HCT116 (cell line): ENCODE measurements around the gene BLOC1S6.

Experiments
- ELF1 ChIP-seq: IDR thresholded peaks from 2 replicates; pipeline ENCODE4 v1.6.1; 2012; ENCODE audit warnings: low read depth, borderline replicate concordance
- EZH2 ChIP-seq: fragments of 200-600 bp; sonication (generic); IDR thresholded peaks from 2 replicates; pipeline ENCODE4 v1.6.1; 2017; ENCODE audit warnings: antibody characterized with exemption, mixed run types
- FOSL1 ChIP-seq: IDR thresholded peaks from 2 replicates; pipeline ENCODE4 v1.6.1; 2012; ENCODE audit warnings: low read depth
- POLR2A ChIP-seq: IDR thresholded peaks from 2 replicates; pipeline ENCODE4 v1.7.0; 2011; ENCODE audit warnings: borderline replicate concordance; ENCODE audit not compliant: insufficient read depth, insufficient read length; ENCODE audit errors: extremely low read depth
- POLR2AphosphoS5 ChIP-seq: IDR thresholded peaks from 2 replicates; pipeline ENCODE4 v1.6.1; 2011; ENCODE audit warnings: mild to moderate bottlenecking, low read depth, low read length, moderate library complexity
- SIN3A ChIP-seq: IDR thresholded peaks from 2 replicates; pipeline ENCODE4 v1.6.1; 2012; ENCODE audit warnings: low read depth
- SRF ChIP-seq: IDR thresholded peaks from 2 replicates; pipeline ENCODE4 v1.6.1; 2012; ENCODE audit warnings: low read depth
- YY1 ChIP-seq: IDR thresholded peaks from 2 replicates; pipeline ENCODE4 v1.6.1; 2011; ENCODE audit warnings: low read length, low read depth, moderate library complexity, mild to moderate bottlenecking; ENCODE audit not compliant: insufficient replicate concordance; ENCODE audit errors: extremely low read depth
- ZNF274 ChIP-seq: fragments of 200-500 bp; sonication (Bioruptor generic); IDR thresholded peaks from 2 replicates; pipeline ENCODE4 v1.6.1; 2014; ENCODE audit warnings: mild to moderate bottlenecking, low read depth, low read length, inconsistent platforms
- TF ChIP-seq, protein P1 (sequence below), 3 experiments: fragments of 200-600 bp in 1 of 3; sonication (generic) in 1 of 3; IDR thresholded peaks in 2 of 3; conservative IDR thresholded peaks in 1 of 3; 2 replicates each; pipeline ENCODE4 v1.5.1; 2012 to 2017; ENCODE audit warnings: low read depth in 2 of 3, low read length in 2 of 3, antibody characterized with exemption in 1 of 3, borderline replicate concordance in 1 of 3, control low read depth in 1 of 3, mild to moderate bottlenecking in 1 of 3, mixed read lengths in 1 of 3, mixed run types in 1 of 3, moderate library complexity in 1 of 3; ENCODE audit not compliant: insufficient read depth in 1 of 3
- TF ChIP-seq, protein P2 (sequence below): IDR thresholded peaks from 2 replicates; pipeline ENCODE4 v1.6.1; 2012

DNA sequence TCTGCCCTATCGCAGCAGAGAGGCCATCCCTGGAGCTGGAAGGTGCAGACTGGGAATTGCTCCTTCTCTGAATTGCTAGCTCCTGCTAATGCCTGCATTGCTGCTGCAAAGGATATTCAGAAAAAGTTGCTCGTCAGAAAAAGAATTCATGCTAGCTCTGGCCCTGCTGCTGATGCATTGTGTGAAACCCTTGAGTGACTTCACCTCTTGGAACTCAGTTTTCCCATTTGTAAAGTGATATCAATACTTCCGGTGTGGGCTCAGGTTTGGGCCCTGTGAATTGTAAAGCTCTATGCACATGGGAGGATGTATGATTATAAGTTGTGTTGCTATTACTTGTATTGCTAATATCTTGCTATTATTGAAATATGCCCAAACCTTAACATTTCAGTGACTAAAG is 59.0 kb downstream of the BLOC1S6 start:
- TF ChIP-seq, protein P1, sequence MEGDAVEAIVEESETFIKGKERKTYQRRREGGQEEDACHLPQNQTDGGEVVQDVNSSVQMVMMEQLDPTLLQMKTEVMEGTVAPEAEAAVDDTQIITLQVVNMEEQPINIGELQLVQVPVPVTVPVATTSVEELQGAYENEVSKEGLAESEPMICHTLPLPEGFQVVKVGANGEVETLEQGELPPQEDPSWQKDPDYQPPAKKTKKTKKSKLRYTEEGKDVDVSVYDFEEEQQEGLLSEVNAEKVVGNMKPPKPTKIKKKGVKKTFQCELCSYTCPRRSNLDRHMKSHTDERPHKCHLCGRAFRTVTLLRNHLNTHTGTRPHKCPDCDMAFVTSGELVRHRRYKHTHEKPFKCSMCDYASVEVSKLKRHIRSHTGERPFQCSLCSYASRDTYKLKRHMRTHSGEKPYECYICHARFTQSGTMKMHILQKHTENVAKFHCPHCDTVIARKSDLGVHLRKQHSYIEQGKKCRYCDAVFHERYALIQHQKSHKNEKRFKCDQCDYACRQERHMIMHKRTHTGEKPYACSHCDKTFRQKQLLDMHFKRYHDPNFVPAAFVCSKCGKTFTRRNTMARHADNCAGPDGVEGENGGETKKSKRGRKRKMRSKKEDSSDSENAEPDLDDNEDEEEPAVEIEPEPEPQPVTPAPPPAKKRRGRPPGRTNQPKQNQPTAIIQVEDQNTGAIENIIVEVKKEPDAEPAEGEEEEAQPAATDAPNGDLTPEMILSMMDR (IDR thresholded peaks at IDR 0.05 in 2 of 3, conservative IDR thresholded peaks at IDR 0.05 in 1 of 3; ENCODE audit: borderline replicate concordance in 1 of 3, insufficient read depth in 1 of 3, low read depth in 2 of 3, low read length in 2 of 3), result no peak
- TF ChIP-seq SIN3A (no peak), EZH2 (no peak), ZNF274 (no peak), POLR2AphosphoS5 (no peak), ELF1 (no peak), YY1 (no peak), SRF (no peak), POLR2A (no peak), FOSL1 (no peak)
- TF ChIP-seq, protein P2, sequence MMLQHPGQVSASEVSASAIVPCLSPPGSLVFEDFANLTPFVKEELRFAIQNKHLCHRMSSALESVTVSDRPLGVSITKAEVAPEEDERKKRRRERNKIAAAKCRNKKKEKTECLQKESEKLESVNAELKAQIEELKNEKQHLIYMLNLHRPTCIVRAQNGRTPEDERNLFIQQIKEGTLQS, result no peak
